ENCODE data around the gene SRD5A1. TPM values are rescaled to one million over a fixed set of nuclear protein-coding genes. Genes with fewer than 3 reads are reported as not detected.

Gene SRD5A1
- total RNA-seq, 1 experiment from 2014 or later: 24.7 TPM

GRCh38 chr5:6708814-6709213, 75.6 kb downstream of the SRD5A1 start:
- Histone ChIP-seq H3K27ac (ENCODE audit: low read depth, low read length) (no peak overlapping the region), H3K79me2 (ENCODE audit: insufficient read depth, low read length) (no peaks in the 10 kb centered on the region), H3K4me1 (ENCODE audit: control insufficient read depth in 1 of 2, insufficient read depth in 2 of 2, low read length in 2 of 2) (peaks cover 19 to 32% of the 10 kb centered on the region in 2 experiments), H4K20me1 (ENCODE audit: insufficient read depth) (no peaks in the 10 kb centered on the region), H3K4me3 (replicated peaks in 1 of 2; ENCODE audit: low read depth in 1 of 2, low read length in 2 of 2) (no peak overlapping the region), H2AFZ (ENCODE audit: low read depth, low read length, poor library complexity, severe bottlenecking) (no peak overlapping the region), H3K9me2 (ENCODE audit: insufficient read depth) (no peaks in the 10 kb centered on the region), H3K4me2 (ENCODE audit: low read length) (no peak overlapping the region), H3K27me3 (ENCODE audit: insufficient read depth, low read length) (no peaks in the 10 kb centered on the region), H3K9ac (ENCODE audit: low read length) (no peak overlapping the region), H3K9me3 (ENCODE audit: control insufficient read depth in 1 of 2, insufficient read depth in 1 of 2, low read depth in 1 of 2, low read length in 2 of 2) (no peaks in the 10 kb centered on the region), H3K36me3 (ENCODE audit: control insufficient read depth in 1 of 2, insufficient read depth in 2 of 2, low read length in 2 of 2) (no peaks in the 10 kb centered on the region)
- POLR2A ChIA-PET: no interaction called here
- RAD21 ChIA-PET (ENCODE audit: low non-redundant PET in 1 of 2, low total read pairs in 2 of 2, uncharacterized antibody in 2 of 2, unreplicated experiment in 2 of 2): no interaction called here
- TF ChIP-seq YY1 (IDR thresholded peaks at IDR 0.05; ENCODE audit: extremely low read depth, insufficient replicate concordance, low read depth, low read length) (no peak), MAX (IDR thresholded peaks at IDR 0.05) (no peak), FOSL1 (IDR thresholded peaks at IDR 0.05; ENCODE audit: low read depth) (no peak), ATF3 (IDR thresholded peaks at IDR 0.05) (no peak), CEBPB (IDR thresholded peaks at IDR 0.05; ENCODE audit: low read depth) (no peak), CTCF (IDR thresholded peaks at IDR 0.05 in 2 of 3, conservative IDR thresholded peaks at IDR 0.05 in 1 of 3; ENCODE audit: borderline replicate concordance in 1 of 3, insufficient read depth in 1 of 3, low read depth in 2 of 3, low read length in 2 of 3) (no peak), EGR1 (IDR thresholded peaks at IDR 0.05; ENCODE audit: low read depth) (no peak), SRF (IDR thresholded peaks at IDR 0.05; ENCODE audit: low read depth) (no peak), RAD21 (IDR thresholded peaks at IDR 0.05; ENCODE audit: low read depth) (no peak), CBX3 (IDR thresholded peaks at IDR 0.05; ENCODE audit: low read depth) (no peak), POLR2AphosphoS5 (IDR thresholded peaks at IDR 0.05; ENCODE audit: low read depth, low read length) (no peak), ZBTB33 (IDR thresholded peaks at IDR 0.05; ENCODE audit: extremely low read depth, insufficient replicate concordance, low read length) (no peak)
- BruUV-seq (replicated peaks): no TSS peak
- intact Hi-C loops (cut with micrococcal nuclease): no loop called here
- DNase-seq (ENCODE audit: low read depth, low spot score) (no peak), ATAC-seq (no peak)
- CTCF ChIA-PET: no interaction called here

Data from HCT116 (cell line).